Endodermal cell (in vitro differentiated cells): Measurements from ENCODE around the gene SOCS2. TPM values are rescaled to one million over a fixed set of nuclear protein-coding genes. Genes with fewer than 3 reads are reported as not detected.

ENCODE experiments used
- DNase-seq: peaks from one replicate; pipeline ENCODE4 v3.0.0-alpha.2; 2017
- H3K27ac ChIP-seq: 2 replicates; pipeline ENCODE4 v1.5.1; 2013; ENCODE audit warnings: mild to moderate bottlenecking, low read depth, low read length, moderate library complexity
- H3K27me3 ChIP-seq: 2 replicates; pipeline ENCODE4 v1.6.1; 2013; ENCODE audit warnings: mild to moderate bottlenecking, low read length, moderate library complexity; ENCODE audit not compliant: insufficient read depth, control insufficient read depth, poor library complexity, severe bottlenecking
- H3K36me3 ChIP-seq: 2 replicates; pipeline ENCODE4 v1.7.0; 2013; ENCODE audit warnings: mild to moderate bottlenecking, low read length, moderate library complexity; ENCODE audit not compliant: control insufficient read depth, insufficient read depth
- H3K4me1 ChIP-seq: one replicate; pipeline ENCODE4 v1.7.0; 2013; ENCODE audit warnings: low read length; ENCODE audit not compliant: control insufficient read depth, insufficient read depth
- H3K4me3 ChIP-seq: 2 replicates; pipeline ENCODE4 v1.5.1; 2013; ENCODE audit warnings: mild to moderate bottlenecking, low read length, moderate library complexity
- H3K9ac ChIP-seq: 2 replicates; pipeline ENCODE4 v1.6.1; 2013; ENCODE audit warnings: mild to moderate bottlenecking, low read length, moderate library complexity; ENCODE audit not compliant: poor library complexity, severe bottlenecking; ENCODE audit errors: extremely low read depth
- H3K9me3 ChIP-seq: 2 replicates; pipeline ENCODE4 v1.6.1; 2013; ENCODE audit warnings: mild to moderate bottlenecking, low read length, moderate library complexity; ENCODE audit not compliant: control insufficient read depth
- H3K27ac Mint-ChIP-seq: 2 replicates; pipeline ENCODE4 v1.8.0; 2020; ENCODE audit warnings: mixed read lengths
- H3K27me3 Mint-ChIP-seq: 2 replicates; pipeline ENCODE4 v1.8.0; 2021; ENCODE audit warnings: mild to moderate bottlenecking, mixed read lengths; ENCODE audit not compliant: insufficient read depth
- H3K36me3 Mint-ChIP-seq: 2 replicates; pipeline ENCODE4 v1.8.0; 2020; ENCODE audit warnings: low read depth, mixed read lengths
- H3K4me1 Mint-ChIP-seq: 2 replicates; pipeline ENCODE4 v1.8.0; 2020; ENCODE audit warnings: mixed read lengths
- H3K4me3 Mint-ChIP-seq: 2 replicates; pipeline ENCODE4 v1.8.0; 2020; ENCODE audit warnings: mild to moderate bottlenecking, moderate library complexity, mixed read lengths
- H3K9me3 Mint-ChIP-seq: 2 replicates; pipeline ENCODE4 v1.8.0; 2020; ENCODE audit warnings: mild to moderate bottlenecking, mixed read lengths
- CTCF ChIP-seq: fragments of 200-600 bp; sonication (generic); conservative IDR thresholded peaks from 2 replicates; pipeline ENCODE4 v1.5.0; 2021; ENCODE audit warnings: antibody characterized with exemption, mild to moderate bottlenecking
- WGBS, 2 experiments: methylation state at CpG; one replicate each; pipeline versions ENCODE4 v1.1.5 to v1.1.7; 2013; ENCODE audit warnings: missing lambda C conversion rate in 2 of 2, mixed read lengths in 1 of 2; ENCODE audit not compliant: insufficient coverage in 1 of 2, insufficient read length in 1 of 2; 5-methylcytosine and 5-hydroxymethylcytosine counted together
- total RNA-seq, 2 donors: library from RNA; stranded (reverse); fragmentation: NEBNext Ultra II Directional in 1 of 2; extraction: Animal tissue kit (Norgen Biotek cat#: 25700) in 1 of 2; gene quantifications; 2 replicates in 1 of 2; 3 replicates in 1 of 2; pipeline ENCODE4 v1.2.1, GENCODE V29; 2021

SOCS2 gene
- total RNA-seq, 2 donors from 2014 or later, result 46.9 to 60.2 TPM

- H3K27ac Mint-ChIP-seq, result no peak overlapping the region
- H3K9me3 ChIP-seq, result no peaks in the 10 kb centered on the region
- H3K36me3 Mint-ChIP-seq, result no peaks in the 10 kb centered on the region
- no peak overlapping the region for H3K27ac ChIP-seq
- 96 to 100% methylated on average over 2 to 4 of the region's 6 CpGs for WGBS, 2 experiments
- TF ChIP-seq CTCF, result no peak
- peaks cover 16% of the 10 kb centered on the region for H3K27me3 ChIP-seq
- no peaks in the 10 kb centered on the region for H3K4me1 ChIP-seq
- no peak overlapping the region for H3K4me3 ChIP-seq
- H3K36me3 ChIP-seq, result no peaks in the 10 kb centered on the region
- peaks cover 8% of the 10 kb centered on the region for H3K27me3 Mint-ChIP-seq
- H3K9me3 Mint-ChIP-seq, result no peaks in the 10 kb centered on the region
- H3K4me3 Mint-ChIP-seq, result no peak overlapping the region
- peaks cover 11% of the 10 kb centered on the region for H3K4me1 Mint-ChIP-seq
- no peak overlapping the region for H3K9ac ChIP-seq
- DNase-seq, result no peak
These were observed 22.4 kb downstream of the SOCS2 start for GRCh38 chr12:93594766-93595311.

- Histone ChIP-seq H3K36me3 (no peaks in the 10 kb centered on the region), H3K4me3 (no peak overlapping the region), H3K4me1 (no peaks in the 10 kb centered on the region), H3K27ac (no peak overlapping the region), H3K9ac (no peak overlapping the region), H3K9me3 (no peaks in the 10 kb centered on the region), H3K27me3 (peaks cover 16% of the 10 kb centered on the region)
- no peaks in the 10 kb centered on the region for H3K9me3 Mint-ChIP-seq
- H3K4me1 Mint-ChIP-seq, result peaks cover 9% of the 10 kb centered on the region
- peaks cover 8% of the 10 kb centered on the region for H3K27me3 Mint-ChIP-seq
- no peak overlapping the region for H3K27ac Mint-ChIP-seq
- no peak overlapping the region for H3K4me3 Mint-ChIP-seq
- no peak for DNase-seq
- 62 to 64% methylated on average over 2 to 3 of the region's 3 CpGs for WGBS, 2 experiments
- no peak for TF ChIP-seq CTCF
- H3K36me3 Mint-ChIP-seq, result no peaks in the 10 kb centered on the region
These were observed 22.9 kb downstream of the SOCS2 start for GRCh38 chr12:93595351-93595750.

GRCh38 chr12:93597608-93598007 is 25.1 kb downstream of the SOCS2 start:
- peaks cover 5% of the 10 kb centered on the region for H3K4me1 Mint-ChIP-seq

More at GRCh38 chr12:93597608-93598007, 25.1 kb downstream of the SOCS2 start:
- WGBS, 2 experiments, result 100% methylated on average over 1 of the region's 2 CpGs; no CpG with 5 or more reads in 1 of the 2 experiments
- no peak overlapping the region for H3K27ac ChIP-seq
- Mint-ChIP-seq H3K9me3 (no peaks in the 10 kb centered on the region), H3K27ac (no peak overlapping the region), H3K4me3 (no peak overlapping the region), H3K36me3 (no peaks in the 10 kb centered on the region), H3K27me3 (peaks cover 1% of the 10 kb centered on the region)
- H3K36me3 ChIP-seq, result no peaks in the 10 kb centered on the region
- no peak for TF ChIP-seq CTCF
- H3K4me3 ChIP-seq, result no peak overlapping the region
- no peaks in the 10 kb centered on the region for H3K27me3 ChIP-seq
- H3K4me1 ChIP-seq, result no peaks in the 10 kb centered on the region
- H3K9me3 ChIP-seq, result no peaks in the 10 kb centered on the region
- DNase-seq, result no peak
- H3K9ac ChIP-seq, result no peak overlapping the region
